Ectodermal cell (in vitro differentiated cells): Measurements from ENCODE around the gene KDM4B.

Experiments used
- H3K27ac ChIP-seq: 2 replicates; pipeline ENCODE4 v1.7.0; 2013; ENCODE audit warnings: mild to moderate bottlenecking, low read depth, low read length; ENCODE audit not compliant: insufficient read depth, poor library complexity, severe bottlenecking
- H3K27me3 ChIP-seq: 2 replicates; pipeline ENCODE4 v1.7.0; 2013; ENCODE audit warnings: mild to moderate bottlenecking, low read length; ENCODE audit not compliant: insufficient read depth, control insufficient read depth, poor library complexity, severe bottlenecking
- H3K36me3 ChIP-seq: one replicate; pipeline ENCODE4 v1.7.0; 2013; ENCODE audit warnings: low read length; ENCODE audit not compliant: control insufficient read depth, insufficient read depth
- H3K4me1 ChIP-seq: one replicate; pipeline ENCODE4 v1.7.0; 2013; ENCODE audit warnings: low read length; ENCODE audit not compliant: control insufficient read depth, insufficient read depth
- H3K4me3 ChIP-seq: 2 replicates; pipeline ENCODE4 v1.7.0; 2013; ENCODE audit warnings: low read depth, low read length, control low read depth; ENCODE audit not compliant: insufficient read depth
- H3K9me3 ChIP-seq: 2 replicates; pipeline ENCODE4 v1.7.0; 2013; ENCODE audit warnings: mild to moderate bottlenecking, low read length, moderate library complexity; ENCODE audit not compliant: control insufficient read depth
- WGBS, 2 experiments: methylation state at CpG; one replicate each; pipeline ENCODE4 v1.1.7; 2013; ENCODE audit warnings: missing lambda C conversion rate in 2 of 2; 5-methylcytosine and 5-hydroxymethylcytosine counted together

The KDM4B gene

DNA sequence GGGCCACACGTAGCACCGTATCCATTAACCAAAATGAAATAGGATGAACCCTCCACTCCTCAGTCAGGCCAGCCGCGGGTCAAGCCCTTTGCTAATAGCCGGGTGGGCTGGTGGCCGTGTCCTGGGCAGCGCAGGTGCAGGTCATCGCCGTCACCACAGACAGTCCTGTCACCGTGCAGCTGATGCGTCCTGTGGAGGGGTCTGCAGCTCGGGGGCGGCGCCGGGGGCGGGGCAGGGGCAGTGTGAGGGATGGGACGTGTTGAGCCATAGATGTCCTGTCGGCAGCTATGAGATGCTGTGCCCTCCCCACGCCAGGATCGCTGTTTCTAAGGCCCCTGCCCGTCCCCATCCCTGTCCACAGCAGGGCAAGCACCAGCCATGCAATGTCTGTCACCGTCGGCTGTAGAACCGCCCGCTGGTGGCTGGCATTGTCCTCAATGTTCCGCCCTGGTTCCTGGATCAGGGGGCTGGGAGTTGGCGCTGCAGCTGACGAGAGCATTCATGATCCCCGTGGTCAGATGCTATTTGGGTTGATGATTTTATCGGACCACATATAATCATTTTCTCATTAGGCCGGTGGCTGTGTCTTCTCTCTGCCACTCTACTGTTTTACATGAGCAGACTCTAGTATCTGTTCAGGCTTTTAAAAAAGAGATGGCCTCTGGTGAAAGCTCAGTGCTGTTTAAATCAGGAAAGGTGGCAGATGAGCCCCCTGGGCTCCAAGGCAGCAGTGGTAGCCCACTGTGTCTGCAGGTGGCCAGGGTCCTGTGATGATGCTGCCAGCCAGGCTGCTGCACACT is 126.1 kb downstream of the KDM4B start:
- H3K36me3 ChIP-seq, result peaks cover 15% of the 10 kb centered on the region
- H3K27ac ChIP-seq, result no peak overlapping the region
- H3K4me3 ChIP-seq, result no peak overlapping the region
- WGBS, 2 experiments, result 90% methylated on average over 31 of the region's 31 CpGs
- H3K4me1 ChIP-seq, result peaks cover 44% of the 10 kb centered on the region
- H3K27me3 ChIP-seq, result no peaks in the 10 kb centered on the region
- no peaks in the 10 kb centered on the region for H3K9me3 ChIP-seq

DNA sequence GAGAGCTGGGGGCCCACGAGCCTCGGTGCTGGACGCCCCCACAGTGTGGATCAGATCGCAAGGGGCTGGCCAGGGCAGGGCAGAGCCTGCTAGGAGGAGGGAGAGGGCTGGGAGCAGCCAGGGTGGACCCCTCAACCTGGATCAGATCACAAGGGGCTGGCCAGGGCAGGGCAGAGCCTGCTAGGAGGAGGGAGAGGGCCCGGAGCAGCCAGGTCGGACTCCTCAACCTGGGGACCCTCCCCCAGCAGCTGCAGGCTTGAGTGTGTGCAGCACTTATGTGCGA is 126.6 kb downstream of the KDM4B start:
- H3K36me3 ChIP-seq, result peaks cover 19% of the 10 kb centered on the region
- H3K27me3 ChIP-seq, result no peaks in the 10 kb centered on the region
- H3K4me1 ChIP-seq, result peaks cover 43% of the 10 kb centered on the region
- no peak overlapping the region for H3K27ac ChIP-seq
- H3K9me3 ChIP-seq, result no peaks in the 10 kb centered on the region
- 87 to 90% methylated on average over 7 of the region's 7 CpGs for WGBS, 2 experiments
- no peak overlapping the region for H3K4me3 ChIP-seq

DNA sequence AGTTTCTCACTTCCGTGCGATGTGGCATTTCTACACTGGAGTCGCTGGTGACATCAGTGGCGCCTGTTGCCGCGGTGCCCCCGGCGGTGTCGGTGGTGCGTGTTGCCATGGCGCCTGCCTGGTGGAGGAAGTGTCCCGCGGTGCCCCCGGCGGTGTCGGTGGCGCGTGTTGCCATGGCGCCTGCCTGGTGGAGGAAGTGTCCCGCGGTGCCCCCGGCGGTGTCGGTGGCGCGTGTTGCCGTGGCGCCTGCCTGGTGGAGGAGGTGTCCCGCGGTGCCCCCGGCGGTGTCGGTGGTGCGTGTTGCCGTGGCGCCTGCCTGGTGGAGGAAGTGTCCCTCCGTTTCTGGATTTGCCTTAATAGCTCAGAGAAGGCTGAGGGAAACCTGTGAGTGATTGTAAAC is 127.6 kb downstream of the KDM4B start:
- WGBS, 2 experiments, result 95 to 98% methylated on average over 37 of the region's 37 CpGs
- Histone ChIP-seq H3K4me3 (no peak overlapping the region), H3K4me1 (peaks cover 35% of the 10 kb centered on the region), H3K27ac (no peak overlapping the region), H3K9me3 (no peaks in the 10 kb centered on the region), H3K27me3 (no peaks in the 10 kb centered on the region), H3K36me3 (peaks cover 19% of the 10 kb centered on the region)

- no peak overlapping the region for H3K27ac ChIP-seq
- no peaks in the 10 kb centered on the region for H3K9me3 ChIP-seq
- H3K4me1 ChIP-seq, result peaks cover 28% of the 10 kb centered on the region
- no peaks in the 10 kb centered on the region for H3K27me3 ChIP-seq
- WGBS, 2 experiments, result 95 to 96% methylated on average over 16 of the region's 16 CpGs
- no peak overlapping the region for H3K4me3 ChIP-seq
- peaks cover 19% of the 10 kb centered on the region for H3K36me3 ChIP-seq
Measured at GRCh38 chr19:5097331-5097930, 128.5 kb downstream of the KDM4B start.

GRCh38 chr19:5097959-5098623 is 129.2 kb downstream of the KDM4B start:
- WGBS, 2 experiments, result 95 to 96% methylated on average over 8 to 9 of the region's 9 CpGs
- Histone ChIP-seq H3K4me1 (peaks cover 22% of the 10 kb centered on the region), H3K9me3 (no peaks in the 10 kb centered on the region), H3K4me3 (no peak overlapping the region), H3K36me3 (peaks cover 19% of the 10 kb centered on the region), H3K27me3 (no peaks in the 10 kb centered on the region), H3K27ac (no peak overlapping the region)

- Histone ChIP-seq H3K4me3 (no peak overlapping the region), H3K27ac (no peak overlapping the region), H3K4me1 (peaks cover 17% of the 10 kb centered on the region), H3K27me3 (no peaks in the 10 kb centered on the region), H3K36me3 (peaks cover 19% of the 10 kb centered on the region), H3K9me3 (no peaks in the 10 kb centered on the region)
- 95 to 96% methylated on average over 3 of the region's 3 CpGs for WGBS, 2 experiments
Measured at GRCh38 chr19:5098646-5099045, 129.7 kb downstream of the KDM4B start.

DNA sequence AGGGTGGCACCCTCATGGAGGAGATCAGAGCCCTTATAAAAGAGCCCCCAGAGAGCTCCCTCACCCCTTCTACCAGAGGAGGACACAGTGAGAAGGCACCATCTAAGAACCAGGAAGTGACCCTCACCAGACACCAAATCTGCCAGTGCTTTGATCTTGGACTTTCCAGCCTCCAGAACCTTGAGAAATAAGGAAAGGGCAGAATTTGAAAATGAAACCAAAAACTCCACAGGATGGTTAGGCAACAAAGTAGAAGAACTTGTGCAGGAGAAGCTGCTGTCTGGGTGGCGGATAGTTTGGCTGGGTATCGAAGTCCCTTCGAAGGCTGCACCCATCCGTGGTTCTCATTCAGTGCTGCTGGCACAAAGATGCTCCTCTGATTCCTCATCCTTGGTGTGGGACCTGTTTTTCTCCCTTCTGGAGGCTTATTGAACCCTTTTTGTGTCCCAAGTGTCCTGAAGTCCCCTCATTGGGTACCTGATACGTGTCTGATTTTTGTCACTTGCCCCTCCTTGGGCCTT is 130.8 kb downstream of the KDM4B start:
- Histone ChIP-seq H3K4me1 (peaks cover 7% of the 10 kb centered on the region), H3K27ac (no peak overlapping the region), H3K27me3 (no peaks in the 10 kb centered on the region), H3K36me3 (peaks cover 19% of the 10 kb centered on the region), H3K4me3 (no peak overlapping the region), H3K9me3 (no peaks in the 10 kb centered on the region)
- WGBS, 2 experiments, result 93 to 95% methylated on average over 5 of the region's 5 CpGs

DNA sequence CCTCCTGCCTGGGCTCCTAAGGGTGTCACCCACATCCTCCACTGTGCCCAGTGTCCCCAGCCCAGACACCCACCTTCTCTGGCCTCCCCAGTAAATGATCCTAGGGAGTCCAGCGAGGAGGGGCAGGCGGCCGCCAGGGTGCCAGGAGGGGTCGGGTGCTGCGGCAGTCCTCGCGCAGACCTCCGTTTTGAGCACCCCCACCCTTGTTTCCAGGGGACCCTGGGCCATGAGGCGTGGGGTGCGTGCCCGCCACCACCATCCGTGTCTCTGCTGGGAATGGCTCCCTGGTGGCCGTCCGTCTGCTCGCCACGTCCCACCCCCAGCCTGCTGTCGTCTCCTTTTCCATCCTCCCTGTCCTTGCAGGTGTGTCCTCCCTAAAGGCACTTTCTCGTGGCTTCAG is 133.0 kb downstream of the KDM4B start:
- Histone ChIP-seq H3K4me3 (no peak overlapping the region), H3K4me1 (peaks cover 5% of the 10 kb centered on the region), H3K9me3 (no peaks in the 10 kb centered on the region), H3K27me3 (no peaks in the 10 kb centered on the region), H3K27ac (no peak overlapping the region), H3K36me3 (peaks cover 24% of the 10 kb centered on the region)
- WGBS, 2 experiments, result 95 to 96% methylated on average over 18 of the region's 18 CpGs

DNA sequence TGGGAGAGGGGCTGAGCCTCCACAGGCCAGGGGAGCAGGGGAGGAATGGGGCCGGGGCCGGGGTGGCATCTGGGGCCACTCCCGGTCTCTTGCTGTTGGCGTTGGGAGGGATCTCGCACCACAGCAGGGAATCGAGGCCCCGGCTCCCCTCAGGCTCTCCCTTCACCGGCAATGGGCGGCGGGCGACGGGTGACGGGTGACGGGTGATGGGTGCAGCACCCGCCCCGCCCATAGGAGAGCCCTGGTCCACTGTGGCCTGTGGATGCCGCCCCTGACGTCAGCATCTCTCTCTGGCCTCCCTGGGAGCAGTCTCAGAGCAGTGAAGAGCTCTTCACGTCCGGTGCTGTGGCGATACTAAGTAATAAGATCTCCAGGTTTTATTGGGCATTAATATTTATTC is 133.6 kb downstream of the KDM4B start:
- Histone ChIP-seq H3K9me3 (no peaks in the 10 kb centered on the region), H3K4me1 (peaks cover 9% of the 10 kb centered on the region), H3K36me3 (peaks cover 24% of the 10 kb centered on the region), H3K27ac (no peak overlapping the region), H3K27me3 (no peaks in the 10 kb centered on the region), H3K4me3 (no peak overlapping the region)
- 95 to 96% methylated on average over 21 of the region's 21 CpGs for WGBS, 2 experiments

DNA sequence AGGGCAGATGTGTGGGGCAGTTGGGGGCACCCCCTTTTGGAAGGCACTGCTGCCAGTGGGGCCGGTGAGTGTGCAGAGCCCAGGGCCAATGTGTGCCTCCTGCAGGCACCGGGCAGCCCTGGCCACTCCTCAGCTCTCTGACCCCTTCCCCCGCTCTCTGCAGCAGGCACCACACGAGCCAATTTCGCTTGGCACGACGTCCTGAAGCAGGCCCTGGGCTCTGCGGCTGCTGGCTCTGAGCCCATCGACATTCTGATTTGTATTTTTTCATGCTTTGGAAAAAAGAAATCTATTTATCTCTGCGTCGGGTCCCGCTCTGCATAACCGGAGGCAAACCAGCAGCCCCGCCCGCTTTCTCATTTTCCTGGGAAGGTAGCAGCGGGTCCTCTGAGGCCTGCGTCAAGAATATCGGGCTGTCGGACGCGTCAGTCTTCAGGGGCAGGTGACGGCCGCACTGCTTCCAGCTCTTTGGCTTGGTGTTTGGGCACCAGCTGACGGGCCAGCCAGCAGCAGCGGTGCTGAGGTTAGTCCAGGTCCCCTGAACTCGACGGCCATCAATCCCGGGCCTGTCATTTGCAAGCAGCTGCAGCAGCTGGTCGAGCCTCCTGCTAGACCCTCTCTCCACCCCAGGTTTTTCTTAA is 134.3 kb downstream of the KDM4B start:
- H3K36me3 ChIP-seq, result peaks cover 24% of the 10 kb centered on the region
- H3K27me3 ChIP-seq, result no peaks in the 10 kb centered on the region
- H3K4me1 ChIP-seq, result peaks cover 15% of the 10 kb centered on the region
- H3K27ac ChIP-seq, result no peak overlapping the region
- WGBS, 2 experiments, result 92% methylated on average over 29 of the region's 29 CpGs
- H3K9me3 ChIP-seq, result no peaks in the 10 kb centered on the region
- H3K4me3 ChIP-seq, result no peak overlapping the region
